Tibial nerve (tissue), 3 donors: ENCODE data around the gene PAGR1.
"Not testable (repeated sequence)": the region's sequence is repeated elsewhere in the genome, so short reads cannot be mapped to it uniquely, and the experiment has no call there.

Experiments
- CTCF ChIP-seq, 5 experiments: fragments of 200-600 bp in 3 of 5; fragments of 450-650 bp in 2 of 5; sonication (generic) in 3 of 5; IDR thresholded peaks; one replicate each; pipeline ENCODE4 v1.5.1; 2016 to 2019; ENCODE audit warnings: antibody characterized with exemption in 5 of 5, mild to moderate bottlenecking in 3 of 5, moderate library complexity in 2 of 5
- POLR2A ChIP-seq, 2 donors: fragments of 450-650 bp; IDR thresholded peaks; one replicate each; pipeline ENCODE4 v1.6.1; 2017; ENCODE audit warnings: antibody characterized with exemption in 2 of 2, mild to moderate bottlenecking in 2 of 2, moderate library complexity in 2 of 2

GRCh38 chr16:29787155-29787554 is 28.8 kb upstream of the PAGR1 start:
- TF ChIP-seq CTCF, POLR2A (IDR thresholded peaks at IDR 0.05): not testable (repeated sequence)
